Stimulated activated CD8-positive, alpha-beta memory T cell treated with anti-CD3 and anti-CD28 coated beads, Interleukin-7, amount 100 ng/mL, for 24 hours (primary cell): Measurements from ENCODE around the gene ACOXL.

Source experiments
- DNase-seq: peaks from one replicate; pipeline ENCODE4 v3.0.0-alpha.2; 2020; ENCODE audit warnings: low read depth

The ACOXL gene

GRCh38 chr2:111117598-111118480, 385.5 kb downstream of the ACOXL start:
- DNase-seq = no peak

DNA sequence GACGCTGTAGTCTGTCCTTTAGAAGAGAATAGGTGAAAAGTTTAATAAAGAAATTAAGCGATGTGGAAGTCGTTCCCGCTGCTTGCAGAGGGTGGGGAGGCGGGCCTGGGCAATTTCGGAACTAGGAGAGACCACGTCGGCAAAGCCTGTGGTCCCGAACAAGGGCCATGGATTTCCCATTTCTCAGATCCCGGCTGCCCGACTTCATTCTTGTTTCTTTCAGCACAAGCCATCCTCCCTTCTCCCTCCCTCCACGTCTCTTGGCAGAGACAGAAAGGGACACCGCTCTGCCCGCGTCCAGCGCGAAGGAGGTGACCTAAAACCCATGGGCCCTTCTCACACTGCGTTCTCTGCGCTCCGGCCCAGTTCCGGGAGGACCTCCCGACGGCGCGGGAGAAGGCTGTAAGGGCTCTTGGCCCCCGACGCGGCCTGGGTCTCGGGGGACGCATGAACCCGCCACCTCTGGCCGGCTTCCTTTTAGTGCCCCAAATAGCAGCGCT, 386.2 kb downstream of the ACOXL start:
- no peak for DNase-seq

GRCh38 chr2:111118981-111119821, 386.8 kb downstream of the ACOXL start:
- no peak for DNase-seq

- DNase-seq = no peak
Observed at GRCh38 chr2:111119822-111120252, 387.5 kb downstream of the ACOXL start.

DNA sequence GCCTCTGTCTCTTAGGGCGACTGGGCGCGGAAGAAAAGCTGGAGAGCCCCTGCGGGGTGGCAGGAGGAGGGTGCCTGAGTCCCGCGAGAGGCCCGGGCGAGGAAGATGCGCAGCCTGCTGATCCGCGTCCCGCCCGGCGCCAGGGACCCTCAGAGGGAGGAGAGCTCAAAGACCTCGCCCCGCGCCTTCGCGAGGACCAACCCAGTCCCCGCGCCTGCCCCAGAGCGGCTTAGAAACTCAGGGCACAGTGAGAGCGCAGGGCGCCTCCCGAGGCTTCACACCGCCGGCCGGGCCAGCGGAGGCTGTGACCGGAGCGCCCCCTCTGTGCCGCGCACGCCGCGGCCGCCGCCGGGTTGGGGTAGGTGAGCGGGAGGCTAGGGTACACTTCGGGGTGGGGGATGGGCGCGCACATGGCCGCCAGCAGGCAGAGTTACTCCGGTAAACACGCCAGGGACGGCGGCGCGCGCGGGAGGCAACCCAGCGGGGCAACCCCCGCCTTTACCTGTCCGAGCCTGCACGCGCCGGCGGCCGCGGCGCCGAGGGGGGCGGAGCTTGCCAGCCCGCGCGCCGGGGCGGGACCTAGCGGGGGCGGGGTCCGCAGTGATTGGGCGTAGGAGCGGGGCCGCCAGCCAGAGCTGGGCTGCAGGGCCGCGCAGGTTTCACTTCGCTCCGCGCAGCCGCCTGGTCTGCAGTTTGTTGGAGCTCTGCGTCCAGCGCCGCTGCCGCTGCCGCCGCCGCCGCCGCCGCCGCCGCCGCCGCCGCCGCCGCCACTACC, 388.1 kb downstream of the ACOXL start, which contains the start of gene BCL2L11:
BCL2L11 (plus strand) TSS at position 662 of the 775 bp plus-strand sequence. CDS start 2,832 bp downstream, outside the sequence.
- peak; percentile 69 for DNase-seq

- no peak for DNase-seq
Observed at GRCh38 chr2:111121028-111121827, 388.9 kb downstream of the ACOXL start.

DNA sequence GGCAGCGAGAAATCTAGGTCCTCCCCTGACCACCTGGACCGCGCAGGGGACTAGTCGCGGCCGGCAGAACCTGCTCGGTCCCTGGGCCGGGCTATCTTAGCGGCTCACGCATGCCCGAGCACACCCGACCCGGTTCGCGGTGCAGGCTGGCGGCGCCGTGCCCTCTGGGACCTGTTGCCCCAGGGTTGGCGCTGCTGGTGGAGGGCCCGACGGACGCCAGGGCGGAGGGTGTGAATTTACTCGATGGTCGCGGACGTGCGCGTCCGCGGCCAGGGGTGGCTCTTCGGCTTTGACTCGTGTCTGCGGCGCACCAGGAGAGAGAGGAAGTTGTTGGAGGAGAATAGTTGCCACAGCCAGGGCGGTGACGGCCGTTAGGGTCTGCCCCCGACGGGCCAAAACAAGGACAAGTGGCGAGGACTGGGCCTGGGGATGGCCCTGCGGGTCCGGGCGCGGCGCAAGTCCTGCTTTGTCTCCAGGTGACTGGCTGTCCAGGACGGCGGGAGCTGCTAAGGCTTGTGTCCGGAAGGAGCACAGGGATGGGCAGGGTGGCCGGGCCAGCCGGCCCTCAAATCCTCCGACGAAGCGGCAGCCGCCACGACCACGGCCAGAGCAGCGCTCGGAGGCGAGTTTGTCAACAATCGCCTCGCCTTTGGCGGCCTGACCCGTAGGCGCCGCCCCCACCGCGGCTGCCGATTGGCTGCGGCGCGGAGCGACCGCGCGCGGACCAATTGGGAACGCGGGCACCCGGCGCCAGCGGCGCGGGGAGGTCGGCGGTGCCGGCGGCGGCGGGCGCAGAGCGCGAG, 389.7 kb downstream of the ACOXL start:
- peak; percentile 48 for DNase-seq

DNA sequence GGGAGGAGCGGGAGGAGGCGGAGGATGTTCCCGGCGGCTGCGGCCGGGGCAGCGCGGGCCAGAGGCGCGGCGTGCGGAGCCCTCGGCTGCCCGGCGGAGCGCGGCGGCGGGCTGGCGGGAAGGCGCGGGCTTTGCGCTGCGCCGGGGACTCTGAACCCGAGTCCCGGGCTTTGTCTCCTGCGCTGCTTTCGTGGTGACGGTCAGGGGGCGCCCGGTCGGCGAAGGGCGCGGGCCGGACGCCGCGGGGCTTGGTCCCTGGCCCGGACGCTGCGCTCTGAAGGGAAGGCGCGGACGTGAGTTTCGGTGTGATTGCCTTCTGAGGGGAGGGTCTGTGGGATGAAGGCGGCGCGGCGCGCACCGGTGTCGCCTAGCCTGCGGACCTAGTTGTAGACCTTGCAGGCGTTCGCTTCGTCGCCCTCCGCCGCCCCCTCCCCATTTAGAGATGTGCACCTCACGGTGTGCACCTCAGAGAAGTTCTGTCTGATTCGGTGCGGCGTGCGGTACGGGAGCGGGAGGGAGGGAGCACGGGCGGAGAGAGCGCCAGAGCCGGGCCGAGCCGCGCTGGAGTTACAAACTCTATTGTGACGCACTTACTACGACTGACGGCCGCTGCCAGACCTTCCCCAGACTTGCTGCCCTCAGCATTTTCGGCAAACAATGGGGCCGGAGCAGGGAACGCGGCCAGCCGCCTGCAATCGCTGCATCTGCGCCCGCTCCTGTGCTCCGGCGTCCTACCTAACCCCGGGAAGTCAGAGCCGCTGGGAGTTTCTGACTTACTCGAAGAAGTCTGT, 390.5 kb downstream of the ACOXL start:
- no peak for DNase-seq

DNA sequence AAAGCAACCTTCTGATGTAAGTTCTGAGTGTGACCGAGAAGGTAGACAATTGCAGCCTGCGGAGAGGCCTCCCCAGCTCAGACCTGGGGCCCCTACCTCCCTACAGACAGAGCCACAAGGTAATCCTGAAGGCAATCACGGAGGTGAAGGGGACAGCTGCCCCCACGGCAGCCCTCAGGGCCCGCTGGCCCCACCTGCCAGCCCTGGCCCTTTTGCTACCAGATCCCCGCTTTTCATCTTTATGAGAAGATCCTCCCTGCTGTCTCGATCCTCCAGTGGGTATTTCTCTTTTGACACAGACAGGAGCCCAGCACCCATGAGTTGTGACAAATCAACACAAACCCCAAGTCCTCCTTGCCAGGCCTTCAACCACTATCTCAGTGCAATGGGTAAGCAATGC, 391.4 kb downstream of the ACOXL start:
- DNase-seq = no peak

DNA sequence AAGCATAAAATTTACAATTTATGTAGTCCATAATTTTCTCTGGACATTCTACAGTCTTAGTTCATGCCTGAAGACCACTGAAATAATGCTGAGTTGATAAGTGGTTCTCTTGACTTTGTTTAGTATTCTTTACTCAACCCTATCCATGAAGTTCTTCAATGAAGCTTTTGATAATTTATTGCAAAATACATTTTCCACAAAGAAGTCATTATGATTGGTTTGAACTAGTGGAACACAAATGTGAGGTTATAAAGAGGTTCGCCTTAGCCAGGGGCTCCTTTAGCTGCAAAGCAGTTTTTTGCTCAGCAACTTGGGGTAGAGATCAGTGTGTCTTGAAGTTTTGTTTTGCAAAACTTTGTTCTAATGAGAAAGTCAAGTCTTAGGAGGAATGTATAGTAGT, 394.2 kb downstream of the ACOXL start:
- DNase-seq = no peak

GRCh38 chr2:111127351-111127750, 395.0 kb downstream of the ACOXL start:
- no peak for DNase-seq

- DNase-seq = no peak
Observed at GRCh38 chr2:111128096-111128495, 395.7 kb downstream of the ACOXL start.

GRCh38 chr2:111133603-111134002, 401.2 kb downstream of the ACOXL start:
- DNase-seq = no peak

- no peak for DNase-seq
Observed at GRCh38 chr2:111134055-111134454, 401.7 kb downstream of the ACOXL start.

DNA sequence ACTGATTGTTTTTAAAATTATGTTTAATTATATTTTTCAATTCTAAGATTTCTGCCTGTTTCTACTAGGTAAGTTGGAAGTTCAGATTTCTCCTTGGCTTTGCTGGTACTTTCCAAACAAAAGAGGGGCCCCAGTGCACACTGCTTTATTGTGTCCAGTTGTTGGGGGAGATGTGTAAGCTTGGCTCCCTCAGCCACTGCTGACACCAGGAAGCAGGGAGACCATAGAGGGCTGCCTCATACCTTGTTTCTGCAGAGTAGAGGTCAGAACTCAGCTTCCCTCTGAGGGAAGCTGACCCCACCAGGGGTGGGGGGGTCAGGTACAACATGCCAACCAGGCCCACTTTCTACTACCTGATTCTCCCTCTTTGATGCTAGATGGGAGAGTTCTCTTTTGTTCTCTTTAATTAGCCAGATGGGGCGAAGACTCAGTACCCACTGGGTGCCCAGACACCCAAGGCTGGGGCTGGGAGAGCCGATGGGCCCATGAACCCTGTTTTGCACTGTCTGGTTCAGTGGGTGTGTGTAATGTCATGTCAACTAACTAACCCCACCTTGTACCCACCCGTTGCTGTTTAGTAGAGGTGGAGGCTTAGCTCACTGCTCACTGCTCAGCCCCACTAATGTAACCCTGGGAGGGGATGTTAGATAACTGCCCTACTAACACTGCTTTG, 403.0 kb downstream of the ACOXL start:
- DNase-seq = no peak

- DNase-seq = no peak
Observed at GRCh38 chr2:111135910-111136297, 403.5 kb downstream of the ACOXL start.

DNA sequence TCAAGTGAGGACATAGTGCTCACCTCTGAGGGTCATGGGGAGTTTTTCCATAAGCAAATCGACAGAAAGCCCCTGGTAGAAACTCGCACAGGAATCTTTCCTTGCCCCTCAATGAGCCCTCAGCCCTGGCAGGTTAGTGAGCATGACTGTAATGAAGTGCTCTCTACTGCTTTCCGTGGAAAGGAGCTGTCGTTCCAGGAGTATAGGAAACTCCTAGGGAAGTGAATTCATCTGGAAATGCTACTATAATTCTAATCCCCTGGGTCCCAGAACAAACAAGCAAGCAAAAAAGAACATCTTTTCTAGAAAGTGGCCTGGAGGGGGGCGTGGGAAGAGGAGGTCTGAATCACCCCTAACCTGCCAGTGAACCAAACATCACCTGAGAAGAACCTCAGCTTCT, 406.5 kb downstream of the ACOXL start:
- no peak for DNase-seq

GRCh38 chr2:111139637-111140317, 407.4 kb downstream of the ACOXL start:
- no peak for DNase-seq
